Lung (tissue), 12 donors: Measurements from ENCODE around the gene GNG7. TPM values are rescaled to one million over a fixed set of nuclear protein-coding genes. Genes with fewer than 3 reads are reported as not detected.

Experiments used
- ATAC-seq: fragments of 200-7000 bp; cut with Tn5 transposase; one replicate; pipeline ENCODE4 v1.9.1; 2020; ENCODE audit warnings: moderate number of reproducible peaks; ENCODE audit not compliant: insufficient read depth, low FRiP score
- DNase-seq, 3 donors: peaks; one replicate each; pipeline ENCODE4 v3.0.0-alpha.2; 2013 to 2017
- H3K27ac ChIP-seq, 2 donors: one replicate each; pipeline ENCODE4 v1.5.1; 2013; ENCODE audit warnings: mild to moderate bottlenecking in 2 of 2, moderate library complexity in 2 of 2, control low read depth in 1 of 2, inconsistent platforms in 1 of 2, low read depth in 1 of 2, low read length in 1 of 2
- H3K27me3 ChIP-seq, 3 donors: one replicate each; pipeline ENCODE4 v1.5.1; 2013; ENCODE audit warnings: low read length in 2 of 3; ENCODE audit not compliant: control insufficient read depth in 3 of 3, insufficient read depth in 3 of 3
- H3K36me3 ChIP-seq, 4 donors: one replicate each; pipeline ENCODE4 v1.5.1; 2013; ENCODE audit warnings: low read length in 4 of 4, mild to moderate bottlenecking in 1 of 4, moderate library complexity in 1 of 4; ENCODE audit not compliant: control insufficient read depth in 4 of 4, insufficient read depth in 4 of 4
- H3K4me1 ChIP-seq, 5 donors: one replicate each; pipeline ENCODE4 v1.5.1; 2013; ENCODE audit warnings: low read length in 5 of 5, mild to moderate bottlenecking in 2 of 5, moderate library complexity in 1 of 5; ENCODE audit not compliant: control insufficient read depth in 5 of 5, insufficient read depth in 5 of 5
- H3K4me3 ChIP-seq: one replicate; pipeline ENCODE4 v1.5.1; 2013; ENCODE audit warnings: mild to moderate bottlenecking, control low read depth, moderate library complexity
- H3K9ac ChIP-seq, 2 donors: one replicate each; pipeline ENCODE4 v1.5.1; 2013; ENCODE audit warnings: low read length in 2 of 2, control low read depth in 1 of 2; ENCODE audit not compliant: insufficient read depth in 1 of 2
- H3K9me3 ChIP-seq, 4 donors: one replicate each; pipeline ENCODE4 v1.5.1; 2013; ENCODE audit warnings: low read length in 3 of 4, mild to moderate bottlenecking in 1 of 4, moderate library complexity in 1 of 4; ENCODE audit not compliant: control insufficient read depth in 4 of 4, insufficient read depth in 3 of 4
- CTCF ChIP-seq: IDR thresholded peaks from 2 replicates; pipeline ENCODE4 v1.5.1; 2012; ENCODE audit warnings: mild to moderate bottlenecking; ENCODE audit errors: control extremely low read depth, extremely low read depth
- WGBS, 2 donors: extraction: QIAGEN DNeasy Blood & Tissue Kit; methylation state at CpG; one replicate each; pipeline ENCODE4 v1.1.7; 2013; 5-methylcytosine and 5-hydroxymethylcytosine counted together
- polyA plus RNA-seq, 2 donors: library from polyadenylated mRNA; stranded (reverse); fragments of 200-250 nt; gene quantifications; one replicate each; pipeline ENCODE4 v1.2.1, GENCODE V29; 2013
- total RNA-seq, 2 donors: library from RNA; depleted of rRNA in 1 of 2; stranded (reverse); fragments of >200 nt in 1 of 2; gene quantifications; one replicate each; pipeline ENCODE4 v1.2.1, GENCODE V29; 2014 to 2021
- donor health status: control.
- donor health status: control.
- donor health status: Bipolar disorder and iron deficiency.
- donor health status: healthy.
- donor health status: DM: yes; HTN: yes; CAD: no.

Gene GNG7
- total and polyA plus RNA-seq, 4 donors: 1.6 to 4.5 (median 2.8) TPM

GRCh38 chr19:2703691-2704216 lies 1.3 kb upstream of the GNG7 start:
- Histone ChIP-seq H3K9ac (no peak overlapping the region), H3K27me3 (peaks cover 0 to 28% (median 24%) of the 10 kb centered on the region in 3 donors), H3K4me1 (peaks cover 0 to 7% (median 0%) of the 10 kb centered on the region in 5 donors), H3K36me3 (no peaks in the 10 kb centered on the region), H3K9me3 (no peaks in the 10 kb centered on the region), H3K27ac (no peak overlapping the region), H3K4me3 (no peak overlapping the region)
- WGBS, 2 donors: 84 to 91% methylated on average over 6 of the region's 6 CpGs
- no peak for TF ChIP-seq CTCF
- DNase-seq (no peak), ATAC-seq (no peak)

- ATAC-seq (no peak), DNase-seq (no peak)
- Histone ChIP-seq H3K4me3 (no peak overlapping the region), H3K4me1 (peaks cover 0 to 7% (median 0%) of the 10 kb centered on the region in 5 donors), H3K27ac (no peak overlapping the region), H3K36me3 (no peaks in the 10 kb centered on the region), H3K9ac (no peak overlapping the region), H3K9me3 (no peaks in the 10 kb centered on the region), H3K27me3 (peaks cover 0 to 28% (median 26%) of the 10 kb centered on the region in 3 donors)
- 84 to 86% methylated on average over 5 of the region's 5 CpGs for WGBS, 2 donors
- no peak for TF ChIP-seq CTCF
These were observed 563 bp upstream of the GNG7 start for GRCh38 chr19:2703077-2703437.

- H3K27ac ChIP-seq: peak overlapping the region in 1 of 2 donors; percentile 94
These were observed 929 bp downstream of the GNG7 start for GRCh38 chr19:2701361-2702169.

More at GRCh38 chr19:2701361-2702169, 929 bp downstream of the GNG7 start:
- H3K9me3 ChIP-seq: no peaks in the 10 kb centered on the region
- peak overlapping the region; percentile 75 for H3K4me3 ChIP-seq
- TF ChIP-seq CTCF: no peak
- DNase-seq (no peak), ATAC-seq (no peak)
- WGBS, 2 donors: 11 to 13% methylated on average over 9 of the region's 9 CpGs
- H3K36me3 ChIP-seq: no peaks in the 10 kb centered on the region
- H3K27me3 ChIP-seq: peaks cover 0 to 32% (median 26%) of the 10 kb centered on the region in 3 donors
- H3K9ac ChIP-seq: no peak overlapping the region
- peaks cover 0 to 7% (median 0%) of the 10 kb centered on the region in 5 donors for H3K4me1 ChIP-seq
